ENCODE measurements around the gene CD3E.

CD3E gene

DNA sequence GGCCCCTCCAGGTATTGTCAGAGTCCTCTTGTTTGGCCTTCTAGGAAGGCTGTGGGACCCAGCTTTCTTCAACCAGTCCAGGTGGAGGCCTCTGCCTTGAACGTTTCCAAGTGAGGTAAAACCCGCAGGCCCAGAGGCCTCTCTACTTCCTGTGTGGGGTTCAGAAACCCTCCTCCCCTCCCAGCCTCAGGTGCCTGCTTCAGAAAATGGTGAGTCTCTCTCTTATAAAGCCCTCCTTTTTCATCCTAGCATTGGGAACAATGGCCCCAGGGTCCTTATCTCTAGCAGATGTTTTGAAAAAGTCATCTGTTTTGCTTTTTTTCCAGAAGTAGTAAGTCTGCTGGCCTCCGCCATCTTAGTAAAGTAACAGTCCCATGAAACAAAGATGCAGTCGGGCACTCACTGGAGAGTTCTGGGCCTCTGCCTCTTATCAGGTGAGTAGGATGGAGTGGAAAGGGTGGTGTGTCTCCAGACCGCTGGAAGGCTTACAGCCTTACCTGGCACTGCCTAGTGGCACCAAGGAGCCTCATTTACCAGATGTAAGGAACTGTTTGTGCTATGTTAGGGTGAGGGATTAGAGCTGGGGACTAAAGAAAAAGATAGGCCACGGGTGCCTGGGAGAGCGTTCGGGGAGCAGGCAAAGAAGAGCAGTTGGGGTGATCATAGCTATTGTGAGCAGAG, at the start of gene CD3E:
TSS of gene CD3E (plus strand) at position 163 of the 681 bp plus-strand sequence. CDS start at position 386, 223 bp downstream.
- DNase-seq (ENCODE audit: low read depth, low spot score) = no peak

DNA sequence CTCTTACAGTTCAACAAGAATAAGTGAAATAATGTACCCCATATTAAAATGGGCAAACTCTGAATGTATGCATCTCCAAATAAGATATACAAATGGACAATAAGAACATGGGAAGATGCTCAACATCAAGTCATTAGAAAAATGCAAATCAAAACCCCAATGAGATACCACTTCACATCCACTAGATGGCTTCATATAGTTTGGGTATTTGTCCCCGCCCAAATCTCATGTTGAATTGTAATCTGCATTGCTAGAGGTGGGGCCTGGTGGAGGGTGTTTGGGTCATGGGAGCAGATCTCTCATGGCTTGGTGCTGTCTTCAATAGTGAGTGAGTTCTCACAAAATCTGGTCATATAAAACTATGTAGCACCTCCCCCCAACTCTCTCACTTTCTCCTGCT, 46.1 kb upstream of the CD3E start:
- no peak for DNase-seq (ENCODE audit: low read depth, low spot score)

DNA sequence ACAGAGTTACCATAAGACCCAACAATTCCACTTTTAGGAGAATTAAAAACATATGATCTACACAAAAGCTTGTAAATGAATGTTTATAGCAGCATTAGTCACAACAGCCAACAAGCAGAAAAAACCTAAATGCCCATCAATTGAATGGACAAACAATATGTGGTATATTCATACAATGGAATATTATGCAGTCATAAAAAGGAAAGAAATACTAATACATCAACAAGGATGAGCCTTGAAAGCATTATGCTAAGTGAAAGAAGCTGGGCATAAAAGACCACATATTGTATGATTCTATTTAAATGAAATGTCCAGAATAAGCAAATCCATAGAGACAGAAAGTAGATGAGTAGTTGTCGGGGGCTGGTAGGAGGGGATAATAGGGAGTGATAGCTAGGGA, 45.4 kb upstream of the CD3E start:
- no peak for DNase-seq (ENCODE audit: low read depth, low spot score)

DNA sequence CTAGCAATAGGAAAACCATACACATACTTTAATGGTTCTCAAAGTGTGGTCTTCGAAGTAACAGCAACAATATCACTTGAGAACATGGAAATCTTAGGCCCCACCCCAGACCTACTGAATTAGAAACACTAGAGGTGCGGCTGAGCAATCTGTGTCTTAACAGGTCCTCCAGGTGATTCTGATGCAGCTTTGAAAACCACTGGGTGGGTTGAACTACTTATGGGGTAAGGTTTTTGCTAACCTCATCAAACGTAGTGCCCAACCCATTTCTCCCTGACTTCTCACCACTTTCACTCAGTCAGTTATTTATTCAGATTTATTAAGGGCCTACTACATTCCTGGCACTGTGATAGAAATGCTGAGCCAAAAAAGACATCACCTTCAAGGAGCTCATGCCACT, 44.2 kb upstream of the CD3E start:
- no peak for DNase-seq (ENCODE audit: low read depth, low spot score)

DNA sequence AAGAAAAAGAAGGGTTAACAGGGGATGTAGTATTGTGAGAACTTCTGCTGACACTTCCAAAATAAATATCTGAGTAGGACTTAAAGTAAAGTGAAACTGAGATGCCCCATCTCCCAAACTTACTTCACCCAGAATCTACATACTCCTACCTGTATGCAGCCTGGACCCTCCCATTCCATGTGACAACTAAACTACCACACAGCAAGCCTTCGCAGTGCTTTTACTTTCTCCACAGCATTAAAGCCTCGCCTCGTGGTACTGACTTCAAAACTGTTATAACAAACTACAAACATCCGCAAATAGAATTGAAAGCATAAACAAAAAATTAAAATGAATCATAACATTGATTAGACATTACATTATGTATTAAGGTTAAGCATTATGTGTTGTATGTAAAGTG, 41.4 kb upstream of the CD3E start:
- DNase-seq (ENCODE audit: low read depth, low spot score) = no peak

DNA sequence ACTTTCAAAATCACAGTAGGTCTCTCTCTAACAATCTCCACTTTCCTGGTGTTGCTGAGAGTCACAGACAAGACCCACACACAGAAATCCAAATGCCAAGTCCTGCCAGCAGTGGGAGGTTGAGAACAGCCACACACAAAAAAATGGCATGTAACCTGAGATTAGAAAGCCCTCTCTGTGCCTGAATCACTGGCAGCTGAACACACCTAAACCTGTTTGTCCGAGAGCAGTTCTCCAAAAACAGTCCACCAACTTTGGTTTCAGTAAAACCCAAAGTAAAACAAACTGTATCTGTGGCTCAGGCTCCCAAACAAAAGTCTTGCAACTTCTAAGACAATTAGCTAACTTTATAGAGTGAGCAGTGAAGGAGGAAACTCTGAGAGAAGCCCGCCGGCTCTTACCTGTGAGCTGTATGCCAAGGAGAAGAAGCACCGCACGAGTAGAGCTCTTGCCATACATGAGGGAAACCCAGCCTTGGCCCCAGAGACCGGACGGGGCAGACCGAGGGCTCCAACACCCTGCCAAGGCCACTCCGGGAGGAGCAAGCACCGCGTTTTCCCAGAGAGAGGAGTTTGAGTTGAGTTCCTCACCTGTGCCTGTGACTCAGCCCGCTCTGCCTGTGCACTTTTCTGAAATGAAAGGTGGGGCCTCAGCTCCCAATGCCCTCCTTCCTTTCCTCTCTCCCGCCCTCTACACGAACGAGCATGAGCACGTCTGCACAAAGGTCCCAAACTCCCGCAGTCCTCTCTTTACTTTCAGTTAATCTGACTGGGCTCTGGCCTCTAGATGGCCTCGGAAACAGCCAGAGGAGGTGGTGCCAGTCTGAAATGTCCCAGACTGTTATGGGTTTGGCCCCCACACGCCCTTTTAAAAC, 40.6 kb upstream of the CD3E start, which contains the start of gene MPZL2:
TSS of gene MPZL2 (minus strand) at position 603 of the 874 bp plus-strand sequence. CDS start at position 459, 144 bp downstream.
- DNase-seq (ENCODE audit: low read depth, low spot score) = no peak

DNA sequence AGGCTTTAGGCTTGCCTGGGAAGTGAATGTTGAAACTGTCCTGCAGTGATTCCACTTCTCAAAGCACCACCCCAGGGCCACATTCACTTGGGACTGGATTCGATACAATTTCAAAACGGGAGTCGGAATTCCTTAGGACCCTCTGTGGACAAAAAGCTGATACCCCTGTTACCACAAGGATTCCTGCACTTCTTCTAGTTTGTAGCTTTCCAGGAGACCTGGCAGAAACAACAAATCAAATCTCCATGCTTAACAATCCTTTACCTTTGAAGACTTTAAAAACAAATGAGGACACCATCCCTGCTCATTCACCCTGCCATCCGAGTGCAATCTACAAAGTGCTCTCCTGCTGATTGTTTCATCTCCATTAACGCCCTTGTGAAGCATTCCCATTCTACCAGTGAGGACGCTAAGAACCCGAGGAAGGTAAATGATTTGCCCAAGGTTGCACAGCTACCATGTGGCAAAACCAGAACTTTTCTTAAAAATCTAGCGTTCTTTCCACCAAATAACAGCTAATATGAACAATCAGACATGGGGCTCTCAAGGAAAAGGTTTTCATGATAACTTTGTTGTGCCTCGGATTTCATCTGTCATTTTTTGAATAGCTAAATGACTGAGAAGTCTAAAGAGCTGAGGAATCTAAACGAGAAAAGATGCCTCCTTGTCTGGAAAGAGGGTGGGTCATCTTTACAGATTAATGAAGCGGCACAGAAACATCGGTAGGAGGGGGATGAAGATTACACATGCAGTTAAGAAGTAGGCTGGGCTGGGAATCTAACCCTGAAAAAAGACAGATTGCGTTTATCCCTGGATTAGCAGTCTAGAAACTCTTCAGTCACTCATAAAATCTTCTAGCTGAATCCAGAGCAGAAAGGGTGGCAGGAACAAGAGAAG, 39.7 kb upstream of the CD3E start:
- DNase-seq (ENCODE audit: low read depth, low spot score) = no peak

DNA sequence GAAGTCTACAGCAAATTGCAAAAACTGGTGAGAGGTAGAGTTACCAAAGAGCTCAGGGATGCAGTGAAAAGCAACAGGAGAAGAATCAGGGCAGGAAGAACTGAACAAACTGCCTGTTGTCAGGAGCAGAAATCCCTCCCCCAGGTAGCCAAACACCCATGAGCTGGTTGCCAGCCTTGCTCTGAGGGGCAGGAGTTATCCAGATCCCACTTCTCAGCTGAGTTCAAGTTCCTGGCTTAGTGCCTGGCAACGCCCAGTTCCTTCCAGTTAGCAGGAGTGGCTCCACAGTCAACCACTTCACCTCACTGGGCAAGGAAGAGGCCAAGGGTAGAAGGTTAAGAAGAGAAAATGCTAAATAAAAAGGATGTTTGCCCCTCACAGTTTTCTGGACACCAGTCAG, 38.6 kb upstream of the CD3E start:
- DNase-seq (ENCODE audit: low read depth, low spot score) = no peak

DNA sequence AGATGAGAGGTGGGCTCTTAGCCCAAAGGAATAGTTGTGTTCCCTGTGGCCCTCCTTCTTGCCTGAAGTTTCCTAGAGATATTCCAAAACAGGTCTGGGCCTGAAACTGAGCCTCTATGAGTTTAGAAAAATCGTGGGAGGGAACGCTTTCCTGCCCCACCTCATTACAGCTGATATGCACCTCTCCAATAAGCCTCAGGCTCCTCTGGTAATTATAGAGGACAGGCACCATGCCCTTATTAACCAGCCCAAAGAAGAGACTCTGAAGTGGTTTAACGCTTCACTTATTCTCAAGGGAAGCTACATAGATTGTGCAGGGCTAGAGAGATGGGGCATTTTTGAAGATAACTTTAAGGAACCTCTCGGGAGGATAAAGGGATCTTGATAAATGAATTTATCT, 37.0 kb upstream of the CD3E start:
- DNase-seq (ENCODE audit: low read depth, low spot score) = no peak

DNA sequence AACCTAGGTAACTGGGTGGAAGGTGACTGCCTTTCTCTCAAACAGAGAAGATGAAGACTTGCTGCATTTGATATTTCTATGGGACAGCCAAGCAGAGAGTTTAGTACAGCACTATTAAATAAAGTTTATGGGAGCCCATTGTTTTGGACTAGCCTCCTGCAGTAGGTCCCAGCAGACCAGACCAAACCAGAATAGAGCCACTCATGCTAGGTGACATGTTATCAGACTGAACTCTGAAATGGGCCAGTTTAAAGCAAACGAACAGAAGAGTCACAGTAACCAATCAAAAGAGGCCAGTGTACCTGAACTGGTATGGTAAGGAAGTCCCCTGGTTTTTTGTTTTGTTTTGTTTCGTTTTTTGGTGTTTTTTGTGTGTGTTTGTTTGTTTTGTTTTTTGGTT, 32.5 kb upstream of the CD3E start:
- DNase-seq (ENCODE audit: low read depth, low spot score) = no peak

DNA sequence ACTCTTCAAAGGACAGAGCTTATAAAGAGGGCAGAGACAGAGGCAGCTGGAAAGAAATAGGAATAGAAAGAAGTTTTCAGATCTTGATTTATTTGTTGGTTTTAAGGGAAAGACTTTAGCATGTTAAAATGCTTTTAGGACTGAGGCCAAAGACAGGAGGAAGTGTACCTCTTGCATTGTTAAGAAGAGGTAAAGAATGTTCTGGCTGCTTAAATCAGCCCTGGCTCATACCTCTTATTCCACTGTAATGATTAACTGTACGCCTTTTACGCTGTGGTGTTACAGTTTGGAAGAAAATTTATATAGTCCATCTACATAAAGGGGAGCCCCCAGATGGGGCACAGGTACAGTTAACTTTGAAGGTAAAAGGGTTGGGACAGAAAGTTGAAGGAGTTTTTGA, 30.3 kb upstream of the CD3E start:
- no peak for DNase-seq (ENCODE audit: low read depth, low spot score)

DNA sequence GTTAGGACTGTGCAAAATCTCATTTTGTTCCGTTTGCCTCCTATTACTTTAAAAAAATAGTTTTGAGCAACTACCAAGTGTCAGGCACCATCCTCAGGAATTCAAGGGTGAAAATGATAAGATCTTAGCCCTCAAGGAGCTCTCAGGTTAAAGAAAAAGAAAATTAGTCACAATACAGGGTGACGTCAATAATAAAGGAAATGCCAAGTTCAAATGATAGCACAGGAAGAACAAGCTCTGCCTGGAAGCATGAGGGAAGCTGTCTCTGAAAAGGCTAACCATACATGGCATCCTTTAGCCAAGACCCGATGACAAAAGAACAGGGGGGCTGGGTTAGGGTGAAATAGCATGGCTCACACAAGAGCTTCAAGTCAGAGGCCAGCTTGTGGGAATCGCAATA, 29.4 kb upstream of the CD3E start:
- no peak for DNase-seq (ENCODE audit: low read depth, low spot score)

DNA sequence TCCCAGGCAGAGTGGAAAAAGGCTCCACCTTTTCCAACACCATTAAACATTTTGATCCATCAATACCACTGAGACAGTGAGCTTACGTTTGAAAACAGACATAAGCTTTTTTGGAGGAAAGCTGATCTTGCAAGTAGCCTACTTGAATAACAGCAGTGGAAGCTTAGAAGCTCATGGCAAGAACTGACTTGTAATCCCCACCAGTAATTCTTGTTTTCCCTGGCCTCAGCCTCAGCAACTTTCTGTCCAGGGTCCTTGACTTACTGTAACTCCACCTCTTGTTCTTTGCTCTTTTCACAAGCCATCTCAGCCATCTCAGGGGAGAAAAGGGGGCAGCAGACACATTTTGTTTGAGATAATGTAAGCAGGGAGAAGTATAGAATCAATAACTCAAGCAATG, 28.1 kb upstream of the CD3E start:
- no peak for DNase-seq (ENCODE audit: low read depth, low spot score)

DNA sequence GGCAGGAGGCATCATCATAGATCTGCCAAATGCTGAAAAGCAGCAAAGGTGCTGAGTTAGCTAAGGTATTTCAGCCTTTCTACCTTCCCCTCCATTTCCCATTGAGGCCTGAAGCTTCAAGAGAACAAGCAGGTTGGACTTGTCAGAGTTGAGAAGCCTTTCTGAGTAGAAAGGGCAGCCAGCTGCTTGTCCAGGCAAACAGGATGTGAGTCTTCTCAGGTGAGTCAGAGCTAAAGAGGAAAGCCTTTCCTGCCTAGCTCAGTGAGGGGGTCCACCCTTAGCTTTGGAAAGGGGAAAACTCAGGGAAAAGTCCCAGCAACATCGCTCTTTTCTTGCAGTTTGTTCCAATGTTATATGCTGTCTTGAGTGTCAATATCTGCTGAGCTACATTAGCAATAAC, 27.2 kb upstream of the CD3E start:
- DNase-seq (ENCODE audit: low read depth, low spot score) = no peak

DNA sequence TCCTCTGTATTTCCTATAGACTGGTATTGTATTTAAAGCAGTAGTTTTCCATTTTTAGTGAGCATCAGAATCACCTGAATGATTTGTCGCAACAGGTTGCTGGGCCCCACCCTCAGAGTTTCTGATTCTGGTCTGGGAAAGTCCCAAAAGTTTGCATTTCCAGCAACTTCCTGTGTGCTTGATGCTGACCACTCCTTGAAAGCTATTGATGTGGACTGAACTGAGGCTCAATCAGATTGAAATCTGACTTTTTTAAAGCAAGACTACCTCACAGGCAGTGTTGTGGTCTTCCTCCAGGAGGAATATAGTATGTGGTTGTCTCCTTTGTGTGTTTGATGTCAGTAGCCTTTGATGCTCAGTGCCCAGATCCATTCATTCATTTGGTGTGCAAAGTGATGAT, 23.2 kb upstream of the CD3E start:
- DNase-seq (ENCODE audit: low read depth, low spot score) = no peak

DNA sequence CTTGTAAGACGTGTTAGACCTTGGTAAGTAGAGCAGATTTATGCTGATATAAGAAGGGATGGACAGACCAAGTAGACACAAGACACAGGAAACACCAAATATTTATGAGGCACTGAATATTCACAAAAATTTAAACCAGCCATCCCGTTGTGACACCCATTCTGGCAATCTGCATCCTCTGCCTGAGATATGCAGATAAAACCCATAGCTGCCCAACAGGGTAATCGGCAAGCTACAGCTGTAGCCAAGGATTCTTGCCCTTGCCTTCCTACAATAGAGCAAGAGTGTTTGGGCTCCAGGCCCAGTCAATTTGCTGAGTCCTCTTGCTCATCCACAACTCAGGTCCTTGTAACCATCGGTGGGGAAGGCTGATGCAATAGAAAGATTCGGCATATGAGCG, 21.9 kb upstream of the CD3E start:
- DNase-seq (ENCODE audit: low read depth, low spot score) = no peak

DNA sequence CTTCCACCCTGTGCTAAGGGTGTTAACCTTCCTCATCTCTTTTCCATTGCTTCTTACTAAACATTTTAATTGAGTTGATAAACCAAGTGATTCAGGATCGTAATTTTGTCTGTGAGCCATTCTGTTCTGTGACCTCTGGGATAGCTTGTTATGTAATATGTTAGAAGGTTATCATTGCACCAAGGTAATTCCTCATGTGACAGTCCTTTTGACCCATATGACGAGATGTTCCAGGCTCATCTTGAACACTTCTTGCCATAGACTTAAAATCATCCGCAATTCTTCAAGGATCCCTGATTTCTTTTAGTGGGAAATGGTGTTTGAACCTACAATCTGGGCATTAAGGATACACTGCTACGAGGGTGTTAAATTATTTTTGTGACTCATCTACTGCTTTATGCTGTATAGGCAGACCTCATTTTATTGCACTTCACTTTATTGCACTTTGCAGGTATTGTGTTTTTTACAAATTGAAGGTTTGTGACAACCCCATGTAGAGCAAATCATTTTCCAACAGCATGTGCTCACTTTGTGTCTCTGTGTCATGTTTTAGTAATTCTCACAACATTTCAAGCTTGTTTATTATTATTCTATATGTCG, 21.4 kb upstream of the CD3E start:
- DNase-seq (ENCODE audit: low read depth, low spot score) = no peak

DNA sequence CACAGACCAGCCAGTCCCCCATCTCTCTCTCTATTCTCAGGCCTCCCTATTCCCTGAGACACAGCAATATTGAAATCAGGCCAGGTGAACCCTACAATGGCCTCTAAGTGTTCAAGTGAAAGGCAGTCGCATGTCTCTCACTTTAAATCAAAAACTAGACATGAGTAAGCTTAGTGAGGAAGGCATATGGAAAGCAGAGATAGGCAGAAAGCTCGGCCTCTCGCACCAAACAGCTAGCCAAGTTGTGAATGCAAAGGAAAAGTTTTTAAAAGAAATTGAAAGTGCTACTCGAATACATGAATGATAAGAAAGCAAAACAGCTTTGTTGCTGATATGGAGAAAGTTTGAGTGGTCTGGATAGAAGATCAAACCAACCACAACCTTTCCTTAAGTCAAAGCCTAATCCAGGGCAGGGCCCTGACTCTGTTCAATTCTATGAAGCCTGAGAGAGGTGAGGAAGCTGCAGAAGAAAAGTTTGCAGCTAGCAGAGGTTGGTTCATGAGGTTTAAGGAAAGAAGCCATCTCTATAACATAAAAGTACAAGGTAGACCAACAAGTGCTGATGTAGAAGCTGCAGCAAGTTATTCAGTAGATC, 20.7 kb upstream of the CD3E start:
- no peak for DNase-seq (ENCODE audit: low read depth, low spot score)

DNA sequence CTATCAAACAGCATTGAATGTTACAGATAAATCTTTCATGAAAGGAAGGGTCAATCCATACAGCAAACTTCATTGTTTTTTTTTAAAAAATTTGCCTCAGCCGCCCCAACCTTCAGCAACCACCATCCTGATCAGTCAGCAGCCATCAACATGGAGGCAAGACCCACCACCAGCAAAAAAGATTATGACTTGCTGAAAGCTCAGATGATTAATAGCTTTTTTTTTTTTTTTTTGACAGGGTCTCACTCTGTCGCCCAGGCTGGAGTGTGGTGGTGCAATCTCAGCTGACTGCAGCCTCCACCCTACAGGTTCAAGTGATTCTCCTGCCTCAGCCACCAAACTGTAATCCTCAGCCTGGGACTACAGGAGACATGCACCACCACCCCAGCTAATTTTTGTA, 18.0 kb upstream of the CD3E start:
- no peak for DNase-seq (ENCODE audit: low read depth, low spot score)

DNA sequence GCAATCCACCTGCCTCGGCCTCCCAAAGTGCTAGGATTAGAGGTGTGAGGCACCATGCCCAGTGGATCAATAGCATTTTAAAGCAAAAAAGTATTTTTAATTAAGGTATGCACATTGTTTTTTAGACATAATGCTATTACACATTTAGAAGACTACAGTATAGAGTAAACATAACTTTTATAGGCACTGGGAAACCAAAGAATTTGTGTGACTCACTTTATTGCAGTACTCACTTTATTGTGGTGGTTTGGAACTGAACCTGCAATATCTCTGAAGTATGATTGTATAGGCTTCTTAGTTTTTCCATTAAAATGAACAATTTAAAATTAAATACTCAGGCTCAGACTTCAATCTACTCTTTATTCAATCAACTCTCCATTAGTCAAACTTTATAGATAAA, 17.5 kb upstream of the CD3E start:
- no peak for DNase-seq (ENCODE audit: low read depth, low spot score)

DNA sequence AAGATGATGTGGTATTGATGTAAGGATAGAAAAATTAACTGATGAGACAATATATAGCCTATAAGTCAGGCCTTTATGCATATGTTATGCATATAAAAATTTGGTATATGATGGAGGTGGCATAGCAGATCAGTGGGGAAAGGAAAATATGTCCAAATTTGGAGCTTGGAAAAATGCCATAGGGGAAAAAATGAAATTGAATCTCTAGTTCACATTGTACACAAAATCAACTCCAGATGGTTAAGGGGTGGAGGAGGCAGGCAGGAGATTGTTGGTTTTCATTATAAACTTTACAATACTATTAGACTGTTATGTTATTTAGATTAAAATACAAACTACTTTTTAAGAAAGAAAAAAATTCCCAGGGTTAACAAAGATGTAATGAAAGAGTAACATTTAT, 15.1 kb upstream of the CD3E start:
- no peak for DNase-seq (ENCODE audit: low read depth, low spot score)

Measured in astrocyte of the hippocampus (primary cell).